Measurements from ENCODE around the gene DLGAP1. TPM values are rescaled to one million over a fixed set of nuclear protein-coding genes. Genes with fewer than 3 reads are reported as not detected.

Gene DLGAP1
- total and polyA plus RNA-seq, 10 of the 15 experiments (the other 5 are each of a cell fraction or from before 2014, with no cell fraction given) = 0.23 to 27.6 (median 1.9) TPM

- POLR2A ChIA-PET = no interaction called here
- no peak overlapping the region for H3K4me2 ChIP-seq (ENCODE audit: control insufficient read depth, insufficient read depth)
- ATAC-seq (peak; percentile 4), FAIRE-seq (no peak), DNase-seq (ENCODE audit: low read depth, low spot score) (no peak)
- H4K20me1 ChIP-seq (ENCODE audit: control insufficient read depth, insufficient read depth) = no peaks in the 10 kb centered on the region
- H3K9ac ChIP-seq (ENCODE audit: control insufficient read depth, insufficient read depth, low read length) = no peak overlapping the region
- intact Hi-C loops (cut with micrococcal nuclease; ENCODE audit: unreplicated experiment) (loop anchor here (5.0 to 10.0 kb wide), 5 partner anchors 62 to 571 kb away; no protein-coding TSS in a partner anchor), in situ Hi-C loops (cut with MboI) (no loop called here)
- RAD21 ChIA-PET (ENCODE audit: unreplicated experiment) = interaction anchor here (0.8 to 1.9 kb wide), 7 partner anchors 18 to 604 kb away, joined by 3 to 6 read pairs (median 4); no protein-coding TSS in a partner anchor
- no peaks in the 10 kb centered on the region for H3K79me2 ChIP-seq (ENCODE audit: control insufficient read depth, insufficient read depth, low read length)
- TSS peak; percentile 93 for BruUV-seq (replicated peaks)
- no peak overlapping the region for H2AFZ ChIP-seq (ENCODE audit: control insufficient read depth, low read depth, low read length)
- H3K36me3 ChIP-seq (ENCODE audit: control insufficient read depth in 2 of 2, insufficient read depth in 2 of 2, low read length in 1 of 2) = no peaks in the 10 kb centered on the region
- WGBS (ENCODE audit: insufficient coverage, insufficient replicate concordance, low lambda C conversion rate, missing lambda C conversion rate) = 55% methylated on average over 46 of the region's 46 CpGs
- CTCF ChIA-PET = interaction anchor here (0.6 to 1.8 kb wide), 2 partner anchors 10 to 603 kb away, joined by 3 to 4 read pairs; no protein-coding TSS in a partner anchor
- H3K4me3 ChIP-seq = no peak overlapping the region
- no peak overlapping the region for H3K27ac ChIP-seq (ENCODE audit: control insufficient read depth, insufficient read depth)
- H3K27me3 ChIP-seq (replicated peaks in 1 of 2; ENCODE audit: control insufficient read depth in 2 of 2, insufficient read depth in 2 of 2, low read length in 1 of 2) = no peaks in the 10 kb centered on the region; a peak in 1 of 4 replicates
- no peaks in the 10 kb centered on the region; the same call in 2 of the 3 replicates for H3K9me3 ChIP-seq (replicated peaks; ENCODE audit: control insufficient read depth, insufficient read depth, low read length)
- H3K4me1 ChIP-seq (ENCODE audit: control insufficient read depth, insufficient read depth, low read length) = no peaks in the 10 kb centered on the region
- SMC1A ChIA-PET (ENCODE audit: uncharacterized antibody, unreplicated experiment) = interaction anchor here (0.6 to 5.6 kb wide), 6 partner anchors 11 to 990 kb away, joined by 3 to 33 read pairs (median 4); no protein-coding TSS in a partner anchor
- TF ChIP-seq E2F8 (IDR thresholded peaks at IDR 0.05; ENCODE audit: low read depth, partially characterized antibody) = no peak
- TF ChIP-seq YY1 (IDR thresholded peaks at IDR 0.05; ENCODE audit: low read depth, low read length) = no peak
- TF ChIP-seq SPI1 (IDR thresholded peaks at IDR 0.05; ENCODE audit: borderline replicate concordance, insufficient read depth, low read depth, low read length) = no peak
- peak; percentile 23; the same call in 1 of the 2 replicates for TF ChIP-seq BACH1 (IDR thresholded peaks at IDR 0.05; ENCODE audit: borderline replicate concordance)
- TF ChIP-seq SMAD1 (IDR thresholded peaks at IDR 0.05; ENCODE audit: low read depth, partially characterized antibody) = peak; percentile 48
- no peak for TF ChIP-seq IRF3 (IDR thresholded peaks at IDR 0.05)
- peak; percentile 57 for TF ChIP-seq MLLT1 (IDR thresholded peaks at IDR 0.05)
- no peak for TF ChIP-seq NFIC (IDR thresholded peaks at IDR 0.05; ENCODE audit: low read depth, low read length)
- no peak for TF ChIP-seq SKIL (IDR thresholded peaks at IDR 0.05; ENCODE audit: low read depth, poor library complexity, severe bottlenecking)
- no peak for TF ChIP-seq NRF1 (conservative IDR thresholded peaks at IDR 0.05; ENCODE audit: low read depth, low read length)
- no peak; the same call in 1 of the 2 replicates for TF ChIP-seq POLR2AphosphoS2 (IDR thresholded peaks at IDR 0.05; ENCODE audit: low read depth, low read length)
- TF ChIP-seq RBBP5 (conservative IDR thresholded peaks at IDR 0.05) = no peak
- no peak for TF ChIP-seq ZNF217 (IDR thresholded peaks at IDR 0.05)
- TF ChIP-seq SUPT20H (IDR thresholded peaks at IDR 0.05; ENCODE audit: borderline replicate concordance, control insufficient read depth, low read depth, low read length) = no peak
- TF ChIP-seq ZNF384 (IDR thresholded peaks at IDR 0.05; ENCODE audit: borderline replicate concordance, low read depth, low read length) = no peak
These were observed 1.1 kb downstream of the DLGAP1 start for GRCh38 chr18:4453874-4454536.
